Medulla oblongata (tissue), 1 donor: ENCODE results near the gene SLC25A11.
"Not testable (repeated sequence)": the region's sequence is repeated elsewhere in the genome, so short reads cannot be mapped to it uniquely, and the experiment has no call there.

Experiments
- DNase-seq: peaks from one replicate; pipeline ENCODE4 v3.0.0-alpha.2; 2015; ENCODE audit errors: extremely low spot score

SLC25A11 gene

GRCh38 chr17:4945176-4945943 is 5.5 kb upstream of the SLC25A11 start:
- DNase-seq, result no peak

DNA sequence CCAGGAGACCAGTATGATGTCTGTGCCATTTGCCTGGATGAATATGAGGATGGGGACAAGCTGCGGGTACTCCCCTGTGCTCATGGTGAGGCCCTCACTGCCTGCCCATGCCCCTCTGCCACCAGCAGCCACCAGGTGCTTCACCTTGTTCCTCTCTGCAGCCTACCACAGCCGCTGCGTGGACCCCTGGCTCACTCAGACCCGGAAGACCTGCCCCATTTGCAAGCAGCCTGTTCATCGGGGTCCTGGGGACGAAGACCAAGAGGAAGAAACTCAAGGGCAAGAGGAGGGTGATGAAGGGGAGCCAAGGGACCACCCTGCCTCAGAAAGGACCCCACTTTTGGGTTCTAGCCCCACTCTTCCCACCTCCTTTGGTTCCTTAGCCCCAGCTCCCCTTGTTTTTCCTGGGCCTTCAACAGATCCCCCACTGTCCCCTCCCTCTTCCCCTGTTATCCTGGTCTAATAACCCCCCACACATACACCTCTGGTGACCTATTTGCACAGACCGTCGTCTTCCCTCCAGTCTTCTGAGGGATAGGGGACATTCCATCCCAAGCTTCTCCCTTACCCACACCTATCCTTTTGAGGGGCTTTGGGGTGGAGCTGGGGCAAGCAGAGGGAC is 4.8 kb upstream of the SLC25A11 start:
- no peak for DNase-seq

- DNase-seq, result no peak
These were observed 4.3 kb upstream of the SLC25A11 start for GRCh38 chr17:4944163-4944553.

- no peak for DNase-seq
These were observed 3.1 kb upstream of the SLC25A11 start for GRCh38 chr17:4942760-4943508.

DNA sequence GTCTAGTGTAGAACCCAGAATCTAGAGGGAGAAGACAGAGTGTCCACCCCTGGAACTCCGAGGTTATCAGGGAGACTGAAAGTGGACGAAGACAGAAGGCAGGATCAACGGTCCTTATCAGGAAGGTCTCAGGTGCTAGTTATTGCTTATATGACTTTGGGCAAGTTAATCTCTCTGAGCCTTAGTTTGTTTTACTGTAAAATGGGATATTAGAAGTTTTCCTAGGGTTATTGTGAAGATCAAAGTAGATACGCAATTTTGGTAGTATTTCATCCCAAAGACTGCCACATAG is 1.4 kb upstream of the SLC25A11 start:
- no peak for DNase-seq

GRCh38 chr17:4940555-4941318 is 891 bp upstream of the SLC25A11 start:
- DNase-seq, result no peak

GRCh38 chr17:4939546-4939795 is 375 bp downstream of the SLC25A11 start:
- no peak for DNase-seq

DNA sequence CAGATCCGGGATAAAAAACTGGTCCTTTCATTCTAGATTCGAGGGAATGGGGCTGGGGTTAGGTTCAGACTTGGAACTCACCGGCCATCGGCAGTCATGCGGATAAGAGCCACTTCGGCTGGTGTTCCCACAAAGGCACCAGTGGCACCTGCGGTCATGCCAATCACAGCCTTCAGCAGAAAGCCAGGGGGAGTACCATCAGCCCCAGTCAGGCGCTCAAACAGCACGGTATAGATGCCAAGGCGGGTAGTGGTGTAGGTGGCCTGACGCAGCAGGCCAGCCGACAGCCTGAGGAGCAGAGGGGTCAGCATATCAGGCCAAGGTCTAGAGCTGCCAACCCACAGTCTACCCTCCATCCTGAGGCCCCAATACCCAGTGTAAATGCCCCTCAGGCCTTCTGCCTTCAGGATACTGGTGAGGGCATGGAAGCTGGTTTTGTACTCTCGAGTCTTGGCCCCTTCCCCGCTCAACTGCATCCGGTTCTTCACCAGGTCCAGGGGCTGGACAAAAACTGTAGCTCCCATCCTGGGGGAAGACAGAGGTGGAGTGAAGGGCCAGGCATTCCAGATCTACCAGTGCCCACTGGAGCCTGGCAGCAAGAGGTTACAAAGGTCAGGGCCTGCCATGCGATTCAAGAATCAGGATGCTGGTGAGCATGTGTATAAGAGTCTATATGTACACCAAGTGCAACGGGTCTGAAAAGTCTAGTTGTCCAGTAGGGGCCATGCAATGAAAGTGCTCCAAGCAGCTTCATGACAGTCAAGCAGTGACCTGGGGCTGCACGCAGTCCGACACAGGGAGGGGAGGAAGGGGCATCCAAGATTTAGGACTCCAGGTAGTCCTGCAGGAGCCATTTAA is 929 bp downstream of the SLC25A11 start:
- DNase-seq, result no peak

DNA sequence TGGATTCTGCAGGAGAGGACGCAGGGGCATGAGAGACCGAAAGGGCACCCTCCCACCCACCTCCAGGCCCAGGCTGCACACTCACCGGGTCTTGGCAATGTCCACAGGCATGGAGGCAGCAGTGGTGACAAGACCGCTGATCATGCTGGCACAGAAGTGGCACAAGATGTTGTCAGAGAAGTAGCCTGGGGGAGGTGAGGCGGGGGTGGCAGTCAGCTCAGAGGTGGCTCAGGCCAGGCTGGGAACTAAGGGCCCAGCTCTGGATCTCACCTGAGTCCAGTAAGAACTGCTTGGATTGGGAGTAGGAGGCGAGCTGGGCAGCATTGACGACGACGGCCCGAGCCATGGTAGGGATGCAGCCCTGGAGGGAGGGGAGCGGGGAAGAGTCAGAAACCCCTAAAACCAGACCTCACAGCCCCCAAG is 1.8 kb downstream of the SLC25A11 start:
- DNase-seq, result no peak

DNA sequence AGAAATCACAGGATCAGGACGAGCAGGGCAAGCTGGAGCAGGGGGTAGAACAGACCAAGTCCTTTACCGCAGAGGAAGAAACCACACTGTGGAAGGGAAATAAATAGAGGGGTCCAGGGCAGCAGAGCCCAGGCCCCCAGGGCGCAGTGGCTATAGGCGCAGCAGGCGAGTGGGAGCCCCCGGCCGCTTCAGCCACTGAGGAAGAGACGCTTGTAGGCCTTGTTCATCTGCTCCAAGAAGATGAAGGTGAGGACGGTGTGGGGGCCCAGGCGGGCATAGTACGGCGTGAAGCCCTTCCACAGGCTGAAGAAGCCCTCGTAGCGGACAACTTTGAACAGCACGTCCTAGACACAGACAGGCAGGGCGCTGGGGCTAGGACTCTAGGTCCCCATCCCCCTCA is 2.3 kb downstream of the SLC25A11 start:
- DNase-seq, result no peak

DNA sequence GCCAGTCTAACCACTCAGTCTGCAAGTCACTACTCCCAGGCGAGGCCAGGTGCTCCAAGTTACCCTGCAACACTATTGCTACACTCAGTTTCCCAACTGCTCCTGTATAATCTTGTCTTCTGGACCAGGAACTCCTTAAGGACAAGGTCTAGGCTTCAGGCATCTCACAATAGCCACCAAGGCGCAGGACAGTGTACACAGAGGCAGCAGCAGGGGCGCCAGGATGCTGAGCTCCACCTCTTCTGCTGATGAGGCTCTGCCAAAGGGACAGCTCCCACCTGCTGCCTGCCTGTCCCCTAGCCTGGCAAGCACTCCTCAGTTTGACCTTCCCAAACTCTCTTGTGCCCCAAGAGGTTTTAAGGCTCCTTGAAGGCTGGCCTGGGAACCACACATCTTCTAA is 3.4 kb downstream of the SLC25A11 start:
- no peak for DNase-seq

DNA sequence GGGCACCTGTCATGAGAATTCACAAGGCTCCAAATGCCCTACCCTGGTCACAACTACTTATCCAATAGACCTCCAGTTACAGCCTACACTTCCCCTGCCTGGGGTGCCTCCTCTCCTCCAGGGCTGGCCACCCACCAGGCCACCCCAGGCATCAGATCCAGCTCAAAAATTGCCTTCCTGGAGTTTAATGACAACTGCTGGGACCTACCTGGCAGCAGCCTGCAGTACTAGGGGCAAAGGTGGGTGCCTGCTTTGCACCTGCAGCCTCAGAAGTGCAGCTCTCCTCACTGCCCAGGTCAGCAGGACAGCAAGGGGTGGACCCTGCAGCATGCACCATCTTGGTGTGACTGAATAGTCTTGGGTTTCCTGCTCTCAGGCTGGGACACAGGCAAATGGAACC is 4.2 kb downstream of the SLC25A11 start:
- DNase-seq, result no peak

- DNase-seq, result peak; percentile 30
These were observed 5.5 kb downstream of the SLC25A11 start for GRCh38 chr17:4934173-4934979.

GRCh38 chr17:4933646-4934045 is 6.2 kb downstream of the SLC25A11 start:
- DNase-seq, result no peak

GRCh38 chr17:4932756-4933155 is 7.1 kb downstream of the SLC25A11 start:
- DNase-seq, result no peak

GRCh38 chr17:4931963-4932362 is 7.9 kb downstream of the SLC25A11 start, which contains the start of gene GP1BA:
GP1BA (plus strand) TSS chr17:4932277; CDS start chr17:4932605, 328 bp downstream.
- no peak for DNase-seq

- DNase-seq, result no peak
These were observed 11.0 kb downstream of the SLC25A11 start for GRCh38 chr17:4928881-4929280.

- DNase-seq, result not testable (repeated sequence)
These were observed 13.1 kb downstream of the SLC25A11 start for GRCh38 chr17:4926577-4927335.

DNA sequence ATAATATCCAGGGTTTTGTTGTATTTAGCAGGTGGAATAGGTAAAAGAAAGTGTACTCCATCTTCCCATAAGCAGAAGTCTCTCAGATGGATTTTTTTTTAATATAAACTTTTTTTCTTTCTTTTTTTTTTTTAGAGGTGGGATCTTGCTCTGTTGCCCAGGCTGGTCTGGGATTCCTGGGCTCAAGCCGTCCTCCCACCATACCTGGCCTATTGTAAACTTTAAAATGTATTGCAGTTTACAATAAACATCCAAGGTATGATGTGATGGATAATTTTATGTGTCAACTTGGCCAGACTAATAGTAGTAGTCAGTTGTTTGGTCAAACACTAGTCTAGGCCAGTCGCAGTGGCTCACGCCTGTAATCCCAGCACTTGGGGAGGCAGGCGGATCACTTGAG is 18.5 kb downstream of the SLC25A11 start:
- DNase-seq, result no peak
